Effector memory CD4-positive, alpha-beta T cell (primary cell): ENCODE measurements around the gene ACOT4.
"Not testable (repeated sequence)": the region's sequence is repeated elsewhere in the genome, so short reads cannot be mapped to it uniquely, and the experiment has no call there.

Source experiments
- DNase-seq, 3 donors: peaks; one replicate each; pipeline ENCODE4 v3.0.0-alpha.2; 2020
- H3K27ac ChIP-seq: 2 replicates; pipeline ENCODE4 v1.7.0; 2013; ENCODE audit warnings: mild to moderate bottlenecking, low read length, moderate library complexity; ENCODE audit not compliant: insufficient read depth, poor library complexity, severe bottlenecking
- H3K27me3 ChIP-seq: replicated peaks from 2 replicates; pipeline ENCODE4 v1.7.0; 2013; ENCODE audit warnings: mild to moderate bottlenecking, low read length; ENCODE audit not compliant: insufficient read depth, control insufficient read depth, poor library complexity, severe bottlenecking
- H3K36me3 ChIP-seq: 2 replicates; pipeline ENCODE4 v1.7.0; 2013; ENCODE audit warnings: mild to moderate bottlenecking, low read length, moderate library complexity; ENCODE audit not compliant: control insufficient read depth, insufficient read depth
- H3K4me1 ChIP-seq: 2 replicates; pipeline ENCODE4 v1.7.0; 2013; ENCODE audit warnings: low read length, mild to moderate bottlenecking; ENCODE audit not compliant: control insufficient read depth, insufficient read depth, poor library complexity, severe bottlenecking
- H3K4me3 ChIP-seq: 2 replicates; pipeline ENCODE4 v1.7.0; 2013; ENCODE audit warnings: low read length, low read depth, mild to moderate bottlenecking; ENCODE audit not compliant: insufficient read depth, poor library complexity, severe bottlenecking
- H3K9me3 ChIP-seq: 2 replicates; pipeline ENCODE4 v1.7.0; 2013; ENCODE audit warnings: mild to moderate bottlenecking, low read length, moderate library complexity; ENCODE audit not compliant: control insufficient read depth
- total RNA-seq, 3 donors: gene quantifications; one replicate each; lab custom pipeline; 2026; lab: John Stamatoyannopoulos, UW

ACOT4 gene
- 0 to 0.69 (median 0.35) reads per million in 3 donors for total RNA-seq

- Histone ChIP-seq H3K9me3 (no peaks in the 10 kb centered on the region), H3K27ac (peak within 1 kb of the TSS; percentile 60), H3K27me3 (no peaks in the 10 kb centered on the region), H3K36me3 (no peaks in the 10 kb centered on the region), H3K4me1 (no peaks in the 10 kb centered on the region), H3K4me3 (peak within 1 kb of the TSS; percentile 80)
- DNase-seq: peak; percentile 13 to 37 (median 27)
These were observed at the start of gene ACOT4 for GRCh38 chr14:73591690-73592449. ACOT4 (plus strand) TSS chr14:73591873; CDS start chr14:73591960, 87 bp downstream.

- not testable (repeated sequence) for H3K4me3 ChIP-seq, H3K9me3 ChIP-seq, DNase-seq, H3K36me3 ChIP-seq, H3K27me3 ChIP-seq, H3K27ac ChIP-seq, H3K4me1 ChIP-seq
These were observed 48.7 kb upstream of the ACOT4 start for GRCh38 chr14:73542961-73543360.

GRCh38 chr14:73545353-73545752, 46.3 kb upstream of the ACOT4 start:
- H3K27me3 ChIP-seq, H3K9me3 ChIP-seq, H3K4me1 ChIP-seq, H3K36me3 ChIP-seq, H3K27ac ChIP-seq, H3K4me3 ChIP-seq, DNase-seq: not testable (repeated sequence)

GRCh38 chr14:73549097-73549496, 42.6 kb upstream of the ACOT4 start:
- DNase-seq, H3K36me3 ChIP-seq, H3K4me3 ChIP-seq, H3K27me3 ChIP-seq, H3K27ac ChIP-seq, H3K4me1 ChIP-seq, H3K9me3 ChIP-seq: not testable (repeated sequence)

- H3K36me3 ChIP-seq: not testable (repeated sequence)
These were observed 41.7 kb upstream of the ACOT4 start for GRCh38 chr14:73549889-73550524.

GRCh38 chr14:73553845-73554244, 37.8 kb upstream of the ACOT4 start:
- DNase-seq: no peak
- no peaks in the 10 kb centered on the region for H3K4me1 ChIP-seq
- no peak overlapping the region for H3K27ac ChIP-seq
- no peaks in the 10 kb centered on the region for H3K9me3 ChIP-seq
- no peaks in the 10 kb centered on the region for H3K27me3 ChIP-seq
- no peak overlapping the region for H3K4me3 ChIP-seq
- no peaks in the 10 kb centered on the region for H3K36me3 ChIP-seq

More at GRCh38 chr14:73549889-73550524, 41.7 kb upstream of the ACOT4 start:
- not testable (repeated sequence) for DNase-seq, H3K4me1 ChIP-seq, H3K9me3 ChIP-seq, H3K27ac ChIP-seq, H3K27me3 ChIP-seq, H3K4me3 ChIP-seq

- not testable (repeated sequence) for H3K4me3 ChIP-seq, H3K4me1 ChIP-seq, H3K27ac ChIP-seq, H3K27me3 ChIP-seq, H3K9me3 ChIP-seq, DNase-seq, H3K36me3 ChIP-seq
These were observed 34.5 kb upstream of the ACOT4 start for GRCh38 chr14:73557201-73557600.

GRCh38 chr14:73558238-73558637, 33.4 kb upstream of the ACOT4 start:
- not testable (repeated sequence) for H3K4me1 ChIP-seq, DNase-seq, H3K9me3 ChIP-seq, H3K27ac ChIP-seq, H3K4me3 ChIP-seq, H3K36me3 ChIP-seq, H3K27me3 ChIP-seq

GRCh38 chr14:73562256-73562655, 29.4 kb upstream of the ACOT4 start:
- H3K4me1 ChIP-seq, H3K9me3 ChIP-seq, H3K4me3 ChIP-seq, H3K36me3 ChIP-seq, H3K27me3 ChIP-seq, H3K27ac ChIP-seq, DNase-seq: not testable (repeated sequence)

GRCh38 chr14:73562696-73563095, 29.0 kb upstream of the ACOT4 start:
- not testable (repeated sequence) for H3K4me1 ChIP-seq, H3K36me3 ChIP-seq, H3K27ac ChIP-seq, DNase-seq, H3K9me3 ChIP-seq, H3K4me3 ChIP-seq, H3K27me3 ChIP-seq
